IMR-90 (cell line): ENCODE data around the gene ACE. TPM values are rescaled to one million over a fixed set of nuclear protein-coding genes. Genes with fewer than 3 reads are reported as not detected.

ENCODE experiments used
- ATAC-seq: fragments of 200-7000 bp; cut with Tn5 transposase; 2 replicates; pipeline ENCODE4 v1.9.1; 2020; ENCODE audit warnings: low read depth, mild to moderate bottlenecking, moderate library complexity
- BruUV-seq: library from RNA; stranded (reverse); fragments of 400-500 nt; replicated peaks from 2 replicates; lab custom pipeline; 2021; lab: Mats Ljungman, UMichigan
- CTCF ChIA-PET: fragments of 300-600 bp; formaldehyde crosslinking; extraction: SDS; loops from one replicate; lab custom pipeline; 2021; ENCODE audit warnings: antibody characterized with exemption; lab: Yijun Ruan, JAX
- POLR2A ChIA-PET: fragments of 300-600 bp; sonication (Branson Sonifier 250); formaldehyde crosslinking; loops from one replicate; lab custom pipeline; 2022; ENCODE audit warnings: antibody characterized with exemption; ENCODE audit not compliant: unreplicated experiment; lab: Charles Lee
- DNase-seq: peaks from one replicate; pipeline ENCODE4 v3.0.0; 2013
- H2AFZ ChIP-seq: replicated peaks from 2 replicates; pipeline ENCODE3; 2013; ENCODE audit warnings: low read length, mild to moderate bottlenecking; ENCODE audit not compliant: poor library complexity
- H2AK5ac ChIP-seq: 2 replicates; pipeline ENCODE4 v1.6.1; 2013; ENCODE audit warnings: low read depth, low read length, inconsistent platforms
- H2AK9ac ChIP-seq: replicated peaks from 2 replicates; pipeline ENCODE3; 2013; ENCODE audit warnings: mild to moderate bottlenecking, low read depth, low read length, moderate library complexity; ENCODE audit not compliant: poor library complexity
- H2BK120ac ChIP-seq: 2 replicates; pipeline ENCODE4 v1.6.1; 2013; ENCODE audit warnings: low read depth, low read length, inconsistent platforms
- H2BK15ac ChIP-seq: 3 replicates; pipeline ENCODE4 v1.6.1; 2013; ENCODE audit warnings: low read depth, low read length, inconsistent platforms
- H2BK20ac ChIP-seq: 2 replicates; pipeline ENCODE4 v1.6.1; 2013; ENCODE audit warnings: low read depth, mild to moderate bottlenecking, inconsistent platforms, low read length, moderate library complexity
- H2BK5ac ChIP-seq: 2 replicates; pipeline ENCODE4 v1.6.1; 2013; ENCODE audit warnings: mild to moderate bottlenecking, low read depth, low read length, inconsistent platforms; ENCODE audit not compliant: poor library complexity, severe bottlenecking
- H3K14ac ChIP-seq: replicated peaks from 2 replicates; pipeline ENCODE4 v1.6.1; 2013; ENCODE audit warnings: low read depth, low read length, inconsistent platforms
- H3K18ac ChIP-seq: 2 replicates; pipeline ENCODE4 v1.6.1; 2013; ENCODE audit warnings: low read depth, low read length, control low read depth
- H3K23ac ChIP-seq: 2 replicates; pipeline ENCODE4 v1.6.1; 2013; ENCODE audit warnings: low read depth, low read length, inconsistent platforms
- H3K27ac ChIP-seq: 2 replicates; pipeline ENCODE4 v1.5.1; 2013; ENCODE audit warnings: mild to moderate bottlenecking, control low read depth, low read length; ENCODE audit not compliant: insufficient read depth
- H3K27me3 ChIP-seq: 2 replicates; pipeline ENCODE4 v1.6.1; 2013; ENCODE audit warnings: low read length; ENCODE audit not compliant: control insufficient read depth, insufficient read depth
- H3K36me3 ChIP-seq: 2 replicates; pipeline ENCODE4 v1.6.1; 2013; ENCODE audit warnings: low read length, mixed read lengths; ENCODE audit not compliant: control insufficient read depth, insufficient read depth
- H3K4ac ChIP-seq: 2 replicates; pipeline ENCODE4 v1.6.1; 2013; ENCODE audit warnings: low read depth, low read length, inconsistent platforms
- H3K4me1 ChIP-seq: 2 replicates; pipeline ENCODE4 v1.6.1; 2013; ENCODE audit warnings: low read length, mixed read lengths; ENCODE audit not compliant: control insufficient read depth, insufficient read depth
- H3K4me2 ChIP-seq: 2 replicates; pipeline ENCODE4 v1.6.1; 2013; ENCODE audit warnings: low read depth, mild to moderate bottlenecking, control low read depth, low read length, moderate library complexity
- H3K4me3 ChIP-seq: 2 replicates; pipeline ENCODE4 v1.5.1; 2013; ENCODE audit warnings: low read depth, mild to moderate bottlenecking, control low read depth, low read length, moderate library complexity; ENCODE audit not compliant: insufficient read depth
- H3K56ac ChIP-seq: 2 replicates; pipeline ENCODE4 v1.6.1; 2013; ENCODE audit warnings: low read length, inconsistent platforms; ENCODE audit not compliant: insufficient read depth; ENCODE audit errors: extremely low read depth
- H3K79me1 ChIP-seq, 2 experiments: 2 replicates each; pipeline ENCODE4 v1.6.1; 2013; ENCODE audit warnings: low read length in 2 of 2, inconsistent platforms in 1 of 2, low read depth in 1 of 2
- H3K9ac ChIP-seq: 2 replicates; pipeline ENCODE4 v1.6.1; 2013; ENCODE audit warnings: low read depth, low read length, control low read depth
- H3K9me1 ChIP-seq: 2 replicates; pipeline ENCODE4 v1.6.1; 2013; ENCODE audit warnings: low read length, inconsistent platforms; ENCODE audit not compliant: insufficient read depth
- H3K9me3 ChIP-seq: 2 replicates; pipeline ENCODE4 v1.6.1; 2013; ENCODE audit warnings: low read length; ENCODE audit not compliant: control insufficient read depth, insufficient read depth
- H4K20me1 ChIP-seq: 2 replicates; pipeline ENCODE4 v1.6.1; 2013; ENCODE audit warnings: low read length, inconsistent platforms; ENCODE audit not compliant: insufficient read depth
- H4K5ac ChIP-seq: 2 replicates; pipeline ENCODE4 v1.6.1; 2013; ENCODE audit warnings: mild to moderate bottlenecking, low read depth, low read length, control low read depth
- H4K8ac ChIP-seq, 2 experiments: 2 replicates each; pipeline ENCODE4 v1.6.1; 2013; ENCODE audit warnings: low read depth in 2 of 2, low read length in 2 of 2, control low read depth in 1 of 2, inconsistent platforms in 1 of 2
- H4K91ac ChIP-seq: 2 replicates; pipeline ENCODE4 v1.6.1; 2013; ENCODE audit warnings: low read depth, low read length, inconsistent platforms; ENCODE audit not compliant: insufficient read depth
- CHD1 ChIP-seq: IDR thresholded peaks from 2 replicates; pipeline ENCODE4 v1.6.1; 2012; ENCODE audit warnings: low read depth, low read length, improper control_type of control experiment
- WGBS, 2 experiments: methylation state at CpG; one replicate each; pipeline versions ENCODE4 v1.1.5 to v1.1.7; 2013; ENCODE audit warnings: missing lambda C conversion rate in 2 of 2; ENCODE audit not compliant: insufficient read length in 1 of 2; ENCODE audit errors: extremely low coverage in 2 of 2; 5-methylcytosine and 5-hydroxymethylcytosine counted together
- dilution Hi-C: fragments of 300-500 bp; cut with HindIII; formaldehyde crosslinking; loops from one replicate; pipeline ENCODE4 v1.14.3; 2018; ENCODE audit warnings: low sequenced_read_pairs; ENCODE audit not compliant: unreplicated experiment
- in situ Hi-C: fragments of 300-500 bp; cut with MboI; formaldehyde crosslinking; loops from 3 replicates; pipeline ENCODE4 v1.14.3; 2019; ENCODE audit warnings: low sequenced_read_pairs, inconsistent platforms, mixed read lengths
- intact Hi-C: fragments of 100-400 bp; cut with micrococcal nuclease; formaldehyde crosslinking; loops from 2 replicates; pipeline ENCODE4 v1.10.0; 2022
- polyA plus RNA-seq, 3 experiments: library from polyadenylated mRNA; depleted of rRNA; stranded (reverse); fragments of >200 nt; gene quantifications; 2 replicates each; pipeline ENCODE4 v1.2.3, GENCODE V29; 2012; ENCODE audit warnings: low replicate concordance in 1 of 3
- total RNA-seq: library from RNA; depleted of rRNA; stranded (reverse); fragments of >200 nt; gene quantifications from 2 replicates; pipeline ENCODE4 v1.2.3, GENCODE V29; 2012

The ACE gene
- total and polyA plus RNA-seq, 2 of the 4 experiments (the other 2 are of a cell fraction) = 1.4 to 5.8 TPM

DNA sequence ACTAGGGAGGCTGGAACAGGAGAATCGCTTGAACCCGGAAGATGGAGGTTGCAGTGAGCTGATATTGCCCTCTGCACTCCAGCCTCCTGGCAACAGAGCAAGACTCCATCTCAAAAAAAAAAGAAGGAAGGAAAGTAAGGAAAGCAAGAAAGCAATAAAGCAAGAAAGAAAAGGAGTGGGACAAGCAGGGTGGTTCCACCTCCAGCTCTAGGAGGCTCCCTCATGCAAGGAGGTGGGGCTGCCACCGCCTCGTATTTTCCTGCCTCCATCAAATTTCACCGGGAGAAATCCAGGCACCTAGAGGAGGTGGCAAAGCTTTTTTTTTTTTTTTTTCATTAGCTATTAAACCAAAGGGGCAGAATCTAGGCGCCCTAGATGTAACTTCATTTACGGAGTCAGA, 31.8 kb upstream of the ACE start:
- Histone ChIP-seq H3K4ac (no peak overlapping the region), H2BK20ac (no peak overlapping the region), H3K9ac (no peak overlapping the region), H3K79me1 (no peaks in the 10 kb centered on the region), H3K9me3 (no peaks in the 10 kb centered on the region), H2BK15ac (no peak overlapping the region), H3K9me1 (no peaks in the 10 kb centered on the region), H4K5ac (no peak overlapping the region), H2BK5ac (no peak overlapping the region), H2AK5ac (no peak overlapping the region), H3K14ac (no peak overlapping the region), H3K23ac (no peak overlapping the region), H3K4me3 (no peak overlapping the region), H3K36me3 (no peaks in the 10 kb centered on the region), H4K8ac (peak overlapping the region in 1 of 2 experiments; percentile 73; a peak in 1 of 4 replicates), H3K4me2 (no peak overlapping the region), H4K91ac (no peak overlapping the region; the same call in 1 of the 2 replicates), H3K4me1 (peaks cover 4% of the 10 kb centered on the region), H2BK120ac (no peak overlapping the region), H2AK9ac (no peak overlapping the region), H2AFZ (no peak overlapping the region), H4K20me1 (no peaks in the 10 kb centered on the region), H3K18ac (no peak overlapping the region), H3K27ac (no peak overlapping the region), H3K56ac (no peak overlapping the region), H3K27me3 (no peaks in the 10 kb centered on the region)
- ChIA-PET CTCF (interaction anchor here (1.0 kb wide), 1 partner anchor 13 kb away, joined by 3 read pairs; no protein-coding TSS in a partner anchor), POLR2A (no interaction called here)
- no TSS peak for BruUV-seq
- TF ChIP-seq CHD1 = no peak
- no peak for DNase-seq
- in situ Hi-C loops = no loop called here
- dilution Hi-C loops = no loop called here
- ATAC-seq = no peak
- intact Hi-C loops = no loop called here
- WGBS, 2 experiments = 80% methylated on average over 2 of the region's 7 CpGs; no CpG with 5 or more reads in 1 of the 2 experiments
